ENCODE results near the gene CADM2.
"Not testable (repeated sequence)": the region's sequence is repeated elsewhere in the genome, so short reads cannot be mapped to it uniquely, and the experiment has no call there.

DNA sequence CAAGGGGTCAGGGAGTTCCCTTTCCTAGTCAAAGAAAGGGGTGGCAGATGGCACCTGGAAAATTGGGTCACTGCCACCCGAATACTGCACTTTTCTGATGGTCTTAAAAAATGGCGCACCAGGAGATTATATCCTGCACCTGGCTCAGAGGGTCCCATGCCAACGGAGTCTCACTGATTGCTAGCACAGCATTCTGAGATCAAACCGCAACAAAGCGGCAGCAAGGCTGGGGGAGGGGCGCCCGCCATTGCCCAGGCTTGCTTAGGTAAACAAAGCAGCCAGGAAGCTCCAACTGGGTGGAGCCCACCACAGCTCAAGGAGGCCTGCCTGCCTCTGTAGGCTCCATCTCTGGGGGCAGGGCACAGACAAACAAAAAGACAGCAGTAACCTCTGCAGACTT is 194.5 kb downstream of the CADM2 start:
- TF ChIP-seq, protein P1, sequence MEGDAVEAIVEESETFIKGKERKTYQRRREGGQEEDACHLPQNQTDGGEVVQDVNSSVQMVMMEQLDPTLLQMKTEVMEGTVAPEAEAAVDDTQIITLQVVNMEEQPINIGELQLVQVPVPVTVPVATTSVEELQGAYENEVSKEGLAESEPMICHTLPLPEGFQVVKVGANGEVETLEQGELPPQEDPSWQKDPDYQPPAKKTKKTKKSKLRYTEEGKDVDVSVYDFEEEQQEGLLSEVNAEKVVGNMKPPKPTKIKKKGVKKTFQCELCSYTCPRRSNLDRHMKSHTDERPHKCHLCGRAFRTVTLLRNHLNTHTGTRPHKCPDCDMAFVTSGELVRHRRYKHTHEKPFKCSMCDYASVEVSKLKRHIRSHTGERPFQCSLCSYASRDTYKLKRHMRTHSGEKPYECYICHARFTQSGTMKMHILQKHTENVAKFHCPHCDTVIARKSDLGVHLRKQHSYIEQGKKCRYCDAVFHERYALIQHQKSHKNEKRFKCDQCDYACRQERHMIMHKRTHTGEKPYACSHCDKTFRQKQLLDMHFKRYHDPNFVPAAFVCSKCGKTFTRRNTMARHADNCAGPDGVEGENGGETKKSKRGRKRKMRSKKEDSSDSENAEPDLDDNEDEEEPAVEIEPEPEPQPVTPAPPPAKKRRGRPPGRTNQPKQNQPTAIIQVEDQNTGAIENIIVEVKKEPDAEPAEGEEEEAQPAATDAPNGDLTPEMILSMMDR (IDR thresholded peaks at IDR 0.05) = not testable (repeated sequence)
- TF ChIP-seq POLR2A (IDR thresholded peaks at IDR 0.05) = not testable (repeated sequence)
